Left renal pelvis (tissue), 4 donors: ENCODE data around the gene CPXM1. TPM values are rescaled to one million over a fixed set of nuclear protein-coding genes. Genes with fewer than 3 reads are reported as not detected.

Experiments
- DNase-seq, 4 donors: peaks; one replicate each; pipeline ENCODE4 v3.0.0-alpha.2; 2013; ENCODE audit warnings: low read depth in 4 of 4, low spot score in 3 of 4
- polyA plus RNA-seq, 4 donors: library from polyadenylated mRNA; unstranded; fragments of 120-200 nt; gene quantifications; one replicate each; pipeline ENCODE4 v1.2.1, GENCODE V29; 2013; ENCODE audit not compliant: insufficient read length in 4 of 4

CPXM1 gene
- polyA plus RNA-seq, 4 donors, result 241 to 258 (median 247) TPM

DNA sequence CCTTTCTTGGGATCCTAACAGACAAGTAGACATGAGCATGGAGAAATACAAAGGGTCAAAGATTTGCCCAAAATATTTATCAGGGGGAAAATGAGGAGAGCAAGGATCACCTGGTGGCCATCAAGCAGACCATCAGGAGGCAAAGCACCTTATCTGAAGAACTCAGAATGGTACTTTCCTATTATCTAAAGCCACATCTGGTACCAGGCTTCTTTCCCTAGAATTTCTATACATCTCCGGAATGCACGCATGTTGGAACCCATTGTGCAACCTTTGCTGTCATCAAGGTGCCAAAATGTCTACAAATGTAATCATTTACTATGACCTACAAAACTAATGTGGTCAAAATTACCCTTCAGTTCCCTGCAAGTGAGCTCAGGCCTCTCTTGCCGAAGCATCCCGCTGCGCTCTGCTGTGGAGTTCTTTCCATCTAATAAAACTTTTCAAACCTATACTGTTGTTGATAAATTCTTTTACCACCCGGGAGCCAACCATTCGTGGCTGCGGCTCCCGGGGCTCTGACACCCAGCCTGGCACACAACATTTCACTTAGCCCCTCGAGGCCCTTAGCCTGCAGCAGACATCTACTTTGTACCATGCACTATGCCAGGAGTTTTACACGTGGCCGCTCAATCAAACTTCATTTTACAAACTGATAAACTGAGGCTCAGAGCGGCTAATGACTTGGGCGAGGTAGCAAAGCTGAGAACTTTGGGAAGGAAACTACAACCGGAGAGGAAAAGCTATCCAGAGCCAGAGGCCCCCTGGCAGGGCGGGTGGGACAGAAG is 3.8 kb upstream of the CPXM1 start:
- DNase-seq, result no peak

DNA sequence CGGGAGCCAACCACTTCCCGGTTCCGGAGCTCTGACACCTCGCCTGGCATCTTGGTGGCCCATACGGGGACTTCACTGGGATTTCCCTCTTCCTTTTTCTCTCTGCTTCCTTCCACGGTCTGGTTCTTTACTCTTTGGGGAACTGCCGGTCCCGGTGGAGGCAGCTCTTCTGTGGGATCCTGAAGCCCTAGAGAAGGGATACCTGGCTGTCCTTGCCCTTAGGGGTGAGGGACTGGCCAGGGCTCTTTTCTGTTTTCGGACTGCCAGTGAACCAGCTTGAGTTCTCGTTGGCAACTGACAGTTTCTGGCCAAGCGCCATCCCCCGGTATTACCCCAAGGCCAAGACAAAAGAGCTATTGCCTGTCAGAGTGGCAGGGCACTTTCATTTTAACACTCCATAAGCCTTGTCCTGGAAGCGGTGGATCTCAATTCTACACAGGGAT is 880 bp upstream of the CPXM1 start:
- DNase-seq, result no peak

DNA sequence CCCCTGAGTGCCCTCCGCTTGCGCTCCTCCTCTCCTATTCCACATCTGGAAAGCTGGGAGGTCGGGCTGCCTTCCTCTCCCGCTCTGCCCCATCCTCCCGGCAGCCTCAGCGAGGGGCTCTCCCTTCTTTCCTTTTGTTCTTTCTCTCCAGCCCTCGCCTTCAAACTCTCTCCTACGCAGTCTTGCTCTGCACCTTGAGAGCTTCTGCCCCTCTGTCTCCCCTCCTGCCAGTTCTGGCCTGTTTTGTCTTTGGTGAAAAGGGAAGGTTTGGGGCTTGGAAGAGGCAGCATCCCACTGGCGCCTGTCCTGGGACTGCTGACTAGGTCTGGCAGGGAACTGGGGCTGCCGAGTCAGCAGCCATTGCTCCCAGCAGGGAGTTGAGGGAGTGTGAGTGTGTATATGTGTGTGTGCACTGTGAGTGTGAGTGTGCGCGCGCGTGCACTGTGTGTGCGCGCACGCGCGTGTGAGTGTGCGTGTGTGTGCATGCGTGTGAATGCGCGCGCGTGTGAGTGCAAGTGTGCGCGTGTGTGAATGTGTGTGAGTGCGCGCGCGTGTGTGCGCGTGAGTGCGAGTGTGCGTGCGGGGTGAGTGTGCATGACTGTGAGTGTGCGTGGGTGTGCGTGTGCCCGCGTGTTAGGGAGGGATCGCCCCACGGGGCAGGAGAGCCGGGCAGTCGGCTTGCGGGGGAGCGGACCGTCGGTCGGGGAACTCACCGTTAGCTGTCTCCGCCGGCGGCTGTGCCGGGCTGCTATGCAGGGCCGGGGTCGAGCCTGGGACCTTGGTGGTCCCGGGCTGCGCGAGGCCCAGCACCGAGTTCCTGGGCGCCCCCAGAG is 523 bp downstream of the CPXM1 start:
- no peak for DNase-seq

DNA sequence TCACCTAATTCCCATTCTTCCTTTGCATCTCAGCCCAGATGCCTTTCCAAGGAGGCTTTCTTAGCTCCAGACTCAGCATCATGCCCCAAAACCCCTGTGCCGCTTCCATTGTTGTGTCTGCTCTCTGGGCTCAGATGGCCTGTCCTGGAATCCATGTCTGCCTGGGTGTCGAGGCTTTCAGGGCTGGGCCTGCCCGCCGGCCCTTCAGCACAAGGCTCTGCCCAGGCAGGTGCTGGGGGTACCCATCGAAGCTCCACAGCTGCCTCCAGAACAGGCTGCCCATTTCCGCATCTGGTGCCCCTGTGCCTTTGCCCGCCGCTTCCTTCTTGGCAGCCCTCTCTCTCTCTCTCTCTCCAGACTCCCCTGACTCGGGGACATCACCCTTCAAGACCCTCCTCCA is 1.2 kb downstream of the CPXM1 start:
- DNase-seq, result no peak

DNA sequence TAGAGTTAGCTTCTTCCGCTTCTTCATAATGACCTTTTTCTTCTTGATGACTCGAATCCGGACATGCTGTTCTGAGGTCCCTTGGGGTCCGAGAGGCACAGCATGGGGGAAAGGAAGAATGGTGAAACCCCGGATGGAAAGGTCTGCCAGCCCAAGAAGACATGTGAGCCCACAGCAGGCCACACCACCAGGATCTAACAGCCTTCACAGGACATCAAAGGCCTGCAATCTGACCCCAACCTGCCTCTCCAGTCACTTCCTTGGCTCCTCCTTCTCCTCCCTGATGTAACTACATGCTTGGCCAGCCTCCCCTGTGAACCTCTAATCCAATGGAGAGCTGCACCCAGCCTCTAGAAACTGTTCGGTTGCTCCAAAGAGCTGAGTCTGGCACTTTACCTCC is 1.6 kb downstream of the CPXM1 start:
- DNase-seq, result no peak

DNA sequence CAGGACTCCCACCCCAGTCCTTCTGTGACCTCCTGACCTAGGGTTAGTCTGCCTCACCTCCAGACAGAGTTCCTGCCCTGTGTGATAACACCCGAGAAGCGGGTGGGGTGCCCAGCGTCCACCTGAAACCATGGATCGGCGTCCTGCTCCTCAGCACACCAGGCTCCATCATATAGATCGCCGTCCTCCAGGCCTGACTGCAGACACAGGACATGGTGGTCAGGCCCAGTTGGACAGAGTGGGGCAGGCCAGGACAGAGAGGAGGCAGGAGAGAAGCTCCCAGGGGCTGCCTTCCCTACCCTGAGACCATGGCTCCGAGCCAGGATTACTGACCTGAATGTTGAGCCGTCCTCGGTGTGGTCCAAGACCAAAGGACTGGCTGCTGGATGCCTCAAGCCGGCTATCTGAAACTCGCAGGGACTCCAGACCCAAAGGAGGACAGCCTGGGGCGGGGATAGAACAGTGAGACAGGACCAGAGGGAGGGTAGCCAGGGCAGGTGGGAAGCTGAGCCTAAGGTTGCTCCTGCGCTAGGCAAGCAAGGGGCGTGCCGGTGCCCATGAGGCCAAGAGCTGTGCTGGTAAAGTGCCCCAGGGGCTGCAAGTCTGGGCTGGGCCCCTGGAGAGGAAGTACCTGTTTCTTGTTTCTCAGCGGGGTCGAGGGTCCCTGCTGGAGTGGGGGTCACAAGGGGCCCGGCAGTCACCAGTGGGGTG is 2.2 kb downstream of the CPXM1 start:
- no peak for DNase-seq

DNA sequence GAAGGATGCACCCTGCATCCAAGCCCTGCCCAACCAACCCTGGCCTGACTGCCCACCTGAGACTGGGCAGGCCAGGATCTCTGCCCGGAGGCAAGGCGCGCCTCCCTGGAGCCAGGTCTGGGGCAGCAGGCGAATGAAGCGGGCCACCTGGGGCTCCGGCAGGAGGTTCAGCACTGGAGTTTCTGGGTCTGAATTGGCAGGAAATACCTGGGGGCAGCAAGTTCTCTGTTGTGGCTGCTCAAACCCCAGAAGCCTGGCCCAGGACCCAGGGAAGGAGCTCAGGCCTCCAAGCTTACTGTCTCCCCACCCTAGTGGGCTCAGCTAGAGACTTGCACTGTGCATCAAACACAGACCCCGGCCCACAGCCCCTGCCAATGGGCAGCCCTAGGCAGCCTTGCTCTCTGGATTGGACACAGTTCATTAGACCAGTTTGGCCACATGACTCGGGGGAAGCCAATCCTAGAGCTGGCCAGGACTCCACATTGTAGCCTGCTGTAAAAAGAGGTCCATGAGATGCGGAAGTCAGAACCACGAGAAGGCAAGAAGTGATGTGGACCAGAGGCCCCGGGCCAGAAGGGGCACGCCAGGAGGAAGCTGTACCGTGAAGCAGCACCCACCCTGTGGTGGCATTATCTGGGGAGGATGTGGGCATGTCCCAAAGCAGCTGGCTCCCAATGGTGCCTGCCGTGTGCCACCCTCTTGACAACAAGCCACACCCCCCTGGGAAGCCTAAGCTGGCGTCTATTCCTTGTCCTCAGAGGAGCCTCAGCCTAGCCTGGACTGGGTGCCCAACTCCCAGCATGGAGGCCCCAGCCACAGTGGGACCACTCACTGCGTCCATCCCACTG is 3.1 kb downstream of the CPXM1 start:
- no peak for DNase-seq

DNA sequence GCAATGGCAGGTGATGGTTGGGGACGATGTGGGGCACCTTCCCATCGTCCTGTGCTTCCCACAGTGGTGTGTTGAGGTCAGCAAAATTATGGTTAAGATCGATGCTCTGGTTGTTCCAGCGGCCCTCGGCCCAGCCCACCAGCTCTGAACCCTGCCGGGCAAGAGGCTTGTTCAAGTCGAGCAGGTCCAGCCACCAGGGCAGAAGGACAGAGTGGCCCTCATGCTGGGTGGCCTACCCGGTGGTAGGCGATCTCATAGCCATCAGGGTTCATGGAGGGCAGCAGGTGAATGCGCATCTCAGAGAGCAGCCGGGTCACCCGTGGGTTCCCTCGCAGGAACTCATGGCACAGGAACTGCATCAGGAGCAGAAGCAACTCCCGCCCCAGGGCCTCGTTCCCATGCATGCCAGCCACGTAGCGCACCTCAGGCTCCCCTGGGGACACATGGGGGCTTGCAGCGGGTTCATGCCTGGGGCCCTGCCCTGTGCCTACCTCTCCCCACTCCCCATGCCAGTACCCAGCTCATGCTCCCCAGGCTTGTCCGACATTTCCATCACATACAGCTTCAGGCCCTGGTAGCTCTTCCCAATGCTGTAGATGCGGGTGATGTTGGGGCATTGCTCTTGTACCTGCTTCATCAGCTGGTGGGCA is 4.3 kb downstream of the CPXM1 start:
- no peak for DNase-seq

DNA sequence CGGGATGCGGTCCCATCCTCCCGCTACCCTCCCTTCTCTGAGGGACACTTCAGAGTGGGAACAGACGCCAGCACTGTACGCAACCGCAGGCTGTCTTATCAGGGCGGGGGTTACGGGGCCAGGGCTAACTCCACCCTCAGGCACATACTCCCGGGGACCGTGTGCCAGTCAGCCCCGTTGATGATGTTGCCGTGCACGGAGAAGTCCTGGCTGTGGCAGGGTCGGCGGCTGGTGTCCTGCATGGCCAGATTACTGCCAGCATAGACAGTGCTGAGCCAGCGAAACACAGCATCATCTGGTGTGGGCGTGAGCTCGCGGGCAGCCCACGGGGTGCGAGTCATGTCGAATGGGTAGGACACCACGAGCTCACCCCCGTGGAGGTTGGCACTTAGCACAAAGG is 5.0 kb downstream of the CPXM1 start:
- DNase-seq, result no peak

DNA sequence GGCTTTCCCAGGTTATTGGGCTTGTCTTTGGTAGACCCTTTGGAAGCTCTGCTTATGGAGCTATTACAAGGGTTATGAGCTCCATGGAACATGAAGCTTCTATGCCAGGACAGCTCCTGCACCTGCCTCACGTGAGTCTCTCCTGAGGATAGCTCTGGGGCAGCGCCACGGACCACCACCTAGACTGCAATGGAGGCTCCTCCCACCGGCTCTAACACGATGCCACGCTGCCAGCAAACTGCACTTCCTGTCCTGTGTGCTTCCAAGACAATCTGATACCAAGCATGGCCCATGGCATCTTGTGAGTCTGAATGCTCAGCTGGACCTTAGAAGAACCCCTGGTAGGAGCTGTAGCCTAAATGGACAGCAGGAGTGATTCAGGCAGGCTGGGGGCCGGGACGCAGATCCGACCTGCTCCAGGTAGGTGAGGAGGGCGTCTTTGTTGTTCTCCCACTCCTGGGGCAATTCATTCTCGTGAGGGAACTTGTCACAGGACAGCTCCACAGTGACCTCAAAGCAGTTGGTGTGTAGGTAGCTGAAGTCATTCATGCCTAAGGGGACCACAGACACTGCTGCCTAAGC is 5.5 kb downstream of the CPXM1 start:
- DNase-seq, result no peak

DNA sequence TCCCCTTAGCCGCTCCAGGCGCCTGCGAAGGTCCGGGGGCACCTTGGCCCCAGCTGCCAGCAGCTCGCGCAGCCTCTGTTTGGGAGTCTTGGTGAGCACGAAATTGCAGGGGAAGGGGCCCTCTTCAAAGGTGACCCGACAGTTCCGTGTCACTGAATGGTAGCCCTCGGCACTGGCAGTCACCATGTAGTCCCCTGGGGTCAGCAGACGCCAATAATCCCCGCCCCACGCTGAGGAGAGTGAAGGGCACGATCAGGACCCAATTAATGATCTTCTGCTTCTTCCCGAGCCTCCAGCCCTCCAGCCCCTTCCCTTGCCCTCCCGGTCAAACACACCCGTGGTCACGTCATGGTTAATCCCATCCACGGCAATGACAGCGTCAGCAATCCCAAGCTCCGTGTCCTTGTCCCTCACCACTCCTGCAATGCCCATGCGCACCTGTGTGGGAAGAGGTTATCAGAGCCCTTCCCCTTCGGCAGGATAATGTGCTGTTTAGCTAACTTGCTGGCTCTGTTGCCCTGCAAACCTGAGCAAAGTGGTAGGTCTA is 6.2 kb downstream of the CPXM1 start:
- no peak for DNase-seq

DNA sequence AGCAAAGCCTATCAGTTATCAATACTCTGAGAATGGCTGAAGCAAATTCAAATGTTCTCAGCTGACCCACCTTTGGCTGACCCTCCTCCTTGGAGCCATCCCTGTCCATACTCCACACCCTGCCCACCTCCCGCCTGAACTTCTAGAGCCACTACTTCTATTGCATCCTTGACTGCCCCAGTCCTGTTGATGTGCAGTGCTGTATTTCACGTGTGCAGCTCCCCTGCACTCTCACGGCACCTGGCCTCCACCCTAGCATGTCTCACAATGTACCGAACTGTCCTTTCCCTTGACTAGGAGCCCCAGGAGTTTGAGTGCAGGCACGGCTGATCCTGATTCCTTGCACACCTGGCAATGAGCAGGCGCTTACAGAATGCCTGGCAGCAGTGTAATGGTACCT is 7.0 kb downstream of the CPXM1 start:
- DNase-seq, result no peak

DNA sequence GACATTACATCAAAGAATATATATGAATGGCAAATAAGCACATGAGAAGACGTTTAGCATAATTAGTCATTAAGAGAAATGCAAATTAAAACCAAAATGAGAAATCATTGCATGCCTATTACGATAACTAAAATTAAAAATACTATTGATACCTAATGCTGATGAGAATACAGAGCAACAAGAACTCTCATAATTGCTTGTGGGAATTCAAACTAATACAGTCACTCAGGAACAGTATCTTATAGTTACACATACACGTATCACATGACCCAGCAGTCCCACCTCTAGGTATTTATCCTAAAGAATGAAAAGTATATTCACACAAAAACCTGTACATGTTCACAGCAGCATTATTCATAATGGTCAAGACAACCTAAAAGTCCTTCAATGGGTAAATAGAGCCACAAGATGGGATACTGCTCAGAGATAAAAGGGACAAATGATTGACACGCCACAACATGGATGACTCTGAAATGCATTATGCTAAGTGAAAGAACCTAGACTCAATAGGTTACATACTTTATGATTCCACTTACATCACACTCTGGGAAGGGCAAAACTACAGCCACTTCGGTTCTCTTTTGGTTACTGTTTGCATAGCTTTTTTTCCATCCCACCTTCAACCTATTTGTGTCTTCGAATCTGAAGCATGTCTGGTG is 16.4 kb downstream of the CPXM1 start:
- DNase-seq, result no peak

DNA sequence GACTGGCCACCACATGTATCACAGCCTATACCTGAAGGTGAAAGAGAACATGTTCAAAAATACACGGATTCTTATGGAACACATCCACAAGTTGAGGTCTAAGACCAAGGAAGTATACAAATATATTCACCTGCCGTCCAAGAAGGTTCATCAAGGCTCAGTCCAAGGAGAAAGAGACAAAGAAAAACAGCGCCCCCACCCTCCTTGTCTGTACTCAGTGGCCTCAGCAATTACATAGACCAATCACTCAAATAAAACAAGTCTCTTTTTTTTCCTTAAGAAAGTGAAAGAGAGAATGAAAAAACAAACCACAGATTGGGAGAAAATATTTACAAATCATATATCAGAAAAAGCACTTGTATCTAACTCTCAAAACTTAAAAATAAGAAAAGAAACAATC is 19.5 kb downstream of the CPXM1 start:
- DNase-seq, result no peak

DNA sequence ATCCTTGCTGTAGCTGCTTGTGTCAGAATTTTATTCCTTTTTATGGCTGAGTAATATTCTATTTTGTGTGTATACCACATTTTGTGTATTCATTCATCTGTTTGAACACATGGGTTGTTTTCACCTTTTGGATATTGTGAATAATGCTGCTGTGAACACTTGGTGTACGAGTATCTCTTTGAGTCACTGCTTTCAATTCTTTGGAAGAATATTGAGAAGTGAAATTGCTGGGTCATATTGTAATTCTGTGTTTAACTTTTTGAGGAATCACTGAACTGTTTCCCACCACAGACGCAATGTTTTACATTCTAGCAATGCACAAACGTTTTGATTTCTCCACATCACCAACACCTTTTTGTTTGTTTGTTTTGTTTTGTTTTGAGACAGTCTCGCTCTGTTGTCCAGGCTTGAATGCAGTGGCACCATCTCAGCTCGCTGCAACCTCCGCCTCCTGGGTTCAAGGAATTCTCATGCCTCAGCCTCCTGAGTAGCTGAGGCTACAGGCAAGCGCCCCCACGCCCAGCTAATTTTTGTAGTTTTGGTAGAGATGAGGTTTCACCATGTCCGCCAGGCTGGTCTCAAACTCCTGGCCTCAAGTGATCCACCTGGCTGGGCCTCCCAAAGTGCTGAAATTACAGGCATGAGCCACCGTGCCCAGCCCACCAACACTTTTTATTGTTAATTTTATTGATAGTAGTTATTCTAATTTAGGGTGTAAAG is 21.7 kb downstream of the CPXM1 start:
- no peak for DNase-seq

DNA sequence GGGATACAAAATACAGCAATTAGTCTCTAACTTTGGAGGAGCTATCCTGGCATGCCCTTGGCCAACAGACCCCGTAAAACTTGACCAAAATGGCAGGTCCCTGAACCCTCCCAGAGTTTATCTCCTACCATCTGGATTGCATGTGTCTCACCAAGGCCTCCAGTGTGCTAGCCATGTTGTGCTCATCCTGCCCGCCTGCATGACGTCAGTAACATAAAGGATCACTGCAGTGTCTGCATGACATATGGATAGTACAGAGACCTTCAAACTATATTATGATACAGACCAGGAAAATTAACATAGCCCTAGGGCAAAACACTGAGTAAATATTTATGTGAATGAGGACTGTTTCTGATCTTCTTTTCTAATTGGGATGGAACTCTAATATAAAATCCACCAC is 25.3 kb downstream of the CPXM1 start:
- no peak for DNase-seq

DNA sequence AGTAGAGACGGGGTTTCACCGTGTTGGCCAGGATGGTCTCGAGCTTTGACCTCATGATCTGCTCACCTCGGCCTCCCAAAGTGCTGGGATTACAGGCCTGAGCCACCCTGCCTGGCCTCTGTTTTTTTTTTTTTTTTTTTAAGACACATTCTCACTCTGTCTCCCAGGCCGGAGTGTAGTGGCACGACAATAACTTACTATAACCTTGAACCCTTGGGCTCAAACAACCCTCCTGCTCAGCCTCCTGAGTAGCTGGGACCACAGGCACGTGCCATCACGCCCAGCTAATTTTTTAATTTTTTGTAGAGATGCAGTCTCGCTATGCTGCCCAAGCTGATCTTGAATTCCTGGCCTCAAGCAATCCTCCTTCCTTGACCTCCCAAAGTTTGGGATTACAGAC is 26.6 kb downstream of the CPXM1 start:
- no peak for DNase-seq

DNA sequence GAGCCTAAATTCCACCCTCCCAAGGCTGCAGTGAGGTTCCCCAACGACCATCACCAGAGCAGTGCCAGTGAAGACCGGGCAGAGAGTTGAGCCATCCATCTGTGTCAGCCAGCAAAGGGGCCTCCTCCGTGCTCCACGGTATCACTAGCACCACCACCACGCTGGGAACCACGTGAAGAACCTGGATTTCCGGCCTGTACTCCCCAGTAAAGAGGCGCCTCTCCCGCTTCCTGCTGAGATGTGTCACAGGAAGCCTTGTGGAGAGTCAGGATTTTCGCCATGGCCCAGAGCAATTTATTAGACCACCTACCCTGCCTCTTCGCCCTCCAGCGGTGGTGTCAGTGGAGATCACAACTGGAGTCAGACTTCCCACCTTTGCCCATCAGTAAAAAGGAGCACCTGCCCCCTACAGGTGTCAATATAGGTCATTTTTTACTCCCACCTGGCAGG is 28.8 kb downstream of the CPXM1 start:
- DNase-seq, result no peak
